Chondrocyte (in vitro differentiated cells): ENCODE data around the gene PPM1H. TPM values are rescaled to one million over a fixed set of nuclear protein-coding genes. Genes with fewer than 3 reads are reported as not detected.
"Not testable (repeated sequence)": the region's sequence is repeated elsewhere in the genome, so short reads cannot be mapped to it uniquely, and the experiment has no call there.

Source experiments
- DNase-seq: peaks from one replicate; pipeline ENCODE4 v3.0.0; 2021; ENCODE audit warnings: mixed read lengths, low spot score
- H3K27ac Mint-ChIP-seq: one replicate; pipeline ENCODE4 v1.8.0; 2021; ENCODE audit warnings: mild to moderate bottlenecking, moderate library complexity, mixed read lengths; ENCODE audit not compliant: unreplicated experiment
- H3K27me3 Mint-ChIP-seq: 2 replicates; pipeline ENCODE4 v1.8.0; 2021; ENCODE audit warnings: low read depth, mixed read lengths
- H3K36me3 Mint-ChIP-seq: 2 replicates; pipeline ENCODE4 v1.8.0; 2021; ENCODE audit warnings: low read depth, mixed read lengths
- H3K4me1 Mint-ChIP-seq: 2 replicates; pipeline ENCODE4 v1.8.0; 2021; ENCODE audit warnings: low read depth, mild to moderate bottlenecking, mixed read lengths
- H3K4me3 Mint-ChIP-seq: one replicate; pipeline ENCODE4 v1.8.0; 2021; ENCODE audit warnings: mild to moderate bottlenecking, moderate library complexity, mixed read lengths; ENCODE audit not compliant: unreplicated experiment
- H3K9me3 Mint-ChIP-seq: 2 replicates; pipeline ENCODE4 v1.8.0; 2021; ENCODE audit warnings: low read depth, mixed read lengths
- CTCF ChIP-seq: fragments of 200-600 bp; sonication (generic); IDR thresholded peaks from 2 replicates; pipeline ENCODE4 v1.5.0; 2021; ENCODE audit warnings: antibody characterized with exemption, mild to moderate bottlenecking, moderate library complexity
- total RNA-seq: library from RNA; stranded (reverse); gene quantifications from 3 replicates; pipeline ENCODE4 v1.2.1, GENCODE V29; 2021

PPM1H gene
- total RNA-seq, 1 donor from 2014 or later = 34.3 TPM

GRCh38 chr12:62762645-62763044 lies 172.3 kb downstream of the PPM1H start:
- Mint-ChIP-seq H3K36me3 (peaks cover 14% of the 10 kb centered on the region), H3K27me3 (no peaks in the 10 kb centered on the region), H3K27ac (no peak overlapping the region), H3K9me3 (no peaks in the 10 kb centered on the region), H3K4me1 (peaks cover 44% of the 10 kb centered on the region), H3K4me3 (no peak overlapping the region)
- TF ChIP-seq CTCF = no peak
- no peak for DNase-seq

- H3K36me3 Mint-ChIP-seq = peaks cover 10% of the 10 kb centered on the region
These were observed 173.3 kb downstream of the PPM1H start for GRCh38 chr12:62761658-62762057.

GRCh38 chr12:62760779-62761178 lies 174.2 kb downstream of the PPM1H start:
- Mint-ChIP-seq H3K4me1 (peaks cover 32% of the 10 kb centered on the region), H3K9me3 (no peaks in the 10 kb centered on the region), H3K36me3 (peaks cover 10% of the 10 kb centered on the region), H3K4me3 (no peak overlapping the region), H3K27me3 (no peaks in the 10 kb centered on the region), H3K27ac (no peak overlapping the region)
- DNase-seq = no peak
- no peak for TF ChIP-seq CTCF

More at GRCh38 chr12:62761658-62762057, 173.3 kb downstream of the PPM1H start:
- DNase-seq = no peak
- Mint-ChIP-seq H3K4me3 (no peak overlapping the region), H3K9me3 (no peaks in the 10 kb centered on the region), H3K4me1 (peaks cover 34% of the 10 kb centered on the region), H3K27me3 (no peaks in the 10 kb centered on the region), H3K27ac (no peak overlapping the region)
- no peak for TF ChIP-seq CTCF

- Mint-ChIP-seq H3K36me3 (peaks cover 10% of the 10 kb centered on the region), H3K4me1 (peaks cover 32% of the 10 kb centered on the region)
- not testable (repeated sequence) for H3K4me3 Mint-ChIP-seq, H3K27ac Mint-ChIP-seq, H3K27me3 Mint-ChIP-seq, H3K9me3 Mint-ChIP-seq, DNase-seq
These were observed 174.6 kb downstream of the PPM1H start for GRCh38 chr12:62760341-62760740.

- DNase-seq = no peak
- peaks cover 10% of the 10 kb centered on the region for H3K36me3 Mint-ChIP-seq
- H3K4me3 Mint-ChIP-seq = no peak overlapping the region
- H3K27ac Mint-ChIP-seq = no peak overlapping the region
- TF ChIP-seq CTCF = no peak
- H3K27me3 Mint-ChIP-seq = no peaks in the 10 kb centered on the region
- peaks cover 28% of the 10 kb centered on the region for H3K4me1 Mint-ChIP-seq
- H3K9me3 Mint-ChIP-seq = no peaks in the 10 kb centered on the region
These were observed 176.7 kb downstream of the PPM1H start for GRCh38 chr12:62758216-62758615.

GRCh38 chr12:62757048-62757447 lies 177.9 kb downstream of the PPM1H start:
- TF ChIP-seq CTCF = no peak
- no peaks in the 10 kb centered on the region for H3K9me3 Mint-ChIP-seq
- no peaks in the 10 kb centered on the region for H3K27me3 Mint-ChIP-seq
- peaks cover 28% of the 10 kb centered on the region for H3K4me1 Mint-ChIP-seq
- H3K36me3 Mint-ChIP-seq = peaks cover 11% of the 10 kb centered on the region
- H3K4me3 Mint-ChIP-seq = no peak overlapping the region
- H3K27ac Mint-ChIP-seq = no peak overlapping the region
- no peak for DNase-seq
